Measurements from ENCODE around the gene ADK.

ADK gene

GRCh38 chr10:74685564-74685963 is 534.5 kb downstream of the ADK start:
- Histone ChIP-seq H3K9me3 (no peaks in the 10 kb centered on the region), H3K27me3 (no peaks in the 10 kb centered on the region), H3K27ac (no peak overlapping the region), H3K36me3 (peaks cover 7% of the 10 kb centered on the region), H3K4me3 (ENCODE audit: low read depth in 1 of 2, low read length in 1 of 2) (no peak overlapping the region), H3K4me1 (ENCODE audit: control insufficient read depth in 1 of 2, insufficient read depth in 1 of 2, low read depth in 1 of 2, low read length in 1 of 2) (no peaks in the 10 kb centered on the region)
- no peak for TF ChIP-seq CTCF (IDR thresholded peaks at IDR 0.05)

GRCh38 chr10:74690393-74690792 is 539.4 kb downstream of the ADK start:
- no peak for TF ChIP-seq CTCF (IDR thresholded peaks at IDR 0.05)
- Histone ChIP-seq H3K9me3 (no peaks in the 10 kb centered on the region), H3K27ac (no peak overlapping the region), H3K4me1 (ENCODE audit: control insufficient read depth in 1 of 2, insufficient read depth in 1 of 2, low read depth in 1 of 2, low read length in 1 of 2) (no peaks in the 10 kb centered on the region), H3K4me3 (ENCODE audit: low read depth in 1 of 2, low read length in 1 of 2) (no peak overlapping the region), H3K36me3 (peaks cover 7% of the 10 kb centered on the region), H3K27me3 (no peaks in the 10 kb centered on the region)

GRCh38 chr10:74691164-74691563 is 540.1 kb downstream of the ADK start:
- TF ChIP-seq CTCF (IDR thresholded peaks at IDR 0.05): no peak
- no peaks in the 10 kb centered on the region for H3K4me1 ChIP-seq (ENCODE audit: control insufficient read depth in 1 of 2, insufficient read depth in 1 of 2, low read depth in 1 of 2, low read length in 1 of 2)
- no peak overlapping the region for H3K4me3 ChIP-seq (ENCODE audit: low read depth in 1 of 2, low read length in 1 of 2)
- no peak overlapping the region for H3K27ac ChIP-seq
- peaks cover 7% of the 10 kb centered on the region for H3K36me3 ChIP-seq
- no peaks in the 10 kb centered on the region for H3K9me3 ChIP-seq
- no peaks in the 10 kb centered on the region for H3K27me3 ChIP-seq

GRCh38 chr10:74704629-74705357 is 553.8 kb downstream of the ADK start:
- H3K4me3 ChIP-seq (ENCODE audit: low read depth in 1 of 2, low read length in 1 of 2): no peak overlapping the region
- TF ChIP-seq CTCF (IDR thresholded peaks at IDR 0.05): no peak
- H3K27ac ChIP-seq: no peak overlapping the region
- H3K9me3 ChIP-seq: no peaks in the 10 kb centered on the region
- no peaks in the 10 kb centered on the region for H3K4me1 ChIP-seq (ENCODE audit: control insufficient read depth in 1 of 2, insufficient read depth in 1 of 2, low read depth in 1 of 2, low read length in 1 of 2)
- peaks cover 14% of the 10 kb centered on the region for H3K36me3 ChIP-seq
- no peaks in the 10 kb centered on the region for H3K27me3 ChIP-seq

- no peaks in the 10 kb centered on the region for H3K4me1 ChIP-seq (ENCODE audit: control insufficient read depth in 1 of 2, insufficient read depth in 1 of 2, low read depth in 1 of 2, low read length in 1 of 2)
- no peaks in the 10 kb centered on the region for H3K27me3 ChIP-seq
- no peak overlapping the region for H3K4me3 ChIP-seq (ENCODE audit: low read depth in 1 of 2, low read length in 1 of 2)
- no peak for TF ChIP-seq CTCF (IDR thresholded peaks at IDR 0.05)
- H3K36me3 ChIP-seq: peaks cover 14% of the 10 kb centered on the region
- H3K27ac ChIP-seq: no peak overlapping the region
- H3K9me3 ChIP-seq: no peaks in the 10 kb centered on the region
Observed at GRCh38 chr10:74705358-74705980, 554.4 kb downstream of the ADK start.

Data from neutrophil (primary cell).